ENCODE results near the gene SRSF1.

DNA sequence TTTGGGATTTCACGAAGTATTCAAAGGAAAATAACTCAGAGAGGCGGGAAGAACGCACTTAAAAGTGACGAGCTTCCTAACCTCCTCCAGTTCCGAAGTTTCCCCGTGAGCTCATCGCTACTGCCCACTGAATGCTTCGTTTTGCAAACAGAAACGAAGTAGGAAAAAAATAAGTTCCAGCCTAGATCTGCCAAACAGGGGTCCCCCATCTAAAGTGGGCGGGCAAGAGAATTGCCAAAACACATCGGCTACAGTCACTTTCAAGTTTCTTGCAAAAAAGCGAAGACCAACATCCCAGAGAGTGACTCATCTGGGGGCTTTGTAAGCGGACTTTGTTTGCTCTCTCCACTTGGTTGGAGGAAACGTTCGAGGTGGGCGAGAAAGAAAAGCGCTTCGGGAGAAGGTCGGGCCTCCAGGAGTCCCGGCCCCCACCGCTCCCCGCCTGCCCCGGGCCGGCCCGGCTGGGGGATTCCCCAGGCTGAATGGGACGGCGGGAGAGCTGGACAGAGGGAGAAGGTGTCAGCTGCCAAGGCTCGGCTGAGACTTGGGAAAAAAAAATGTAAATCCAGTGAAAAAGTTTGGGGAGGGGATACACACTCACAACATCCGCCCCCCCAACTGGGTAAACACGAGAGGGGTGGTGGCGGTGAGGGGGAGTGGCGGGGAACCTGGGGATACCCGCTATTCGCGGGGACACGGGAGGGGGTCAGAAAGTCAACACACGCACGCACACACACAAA is 20.0 kb downstream of the SRSF1 start:
- no peak for TF ChIP-seq POLR2AphosphoS5 (IDR thresholded peaks at IDR 0.05; ENCODE audit: low read depth, low read length)
- no peak for TF ChIP-seq TAF1 (IDR thresholded peaks at IDR 0.05; ENCODE audit: borderline replicate concordance, insufficient read depth, low read length)
- 0 out of 2 replicates have a peak, but pooled peaks have one; percentile 34 for TF ChIP-seq SIN3A (IDR thresholded peaks at IDR 0.05; ENCODE audit: borderline replicate concordance, insufficient read depth, low read length)
- TF ChIP-seq, protein P1, sequence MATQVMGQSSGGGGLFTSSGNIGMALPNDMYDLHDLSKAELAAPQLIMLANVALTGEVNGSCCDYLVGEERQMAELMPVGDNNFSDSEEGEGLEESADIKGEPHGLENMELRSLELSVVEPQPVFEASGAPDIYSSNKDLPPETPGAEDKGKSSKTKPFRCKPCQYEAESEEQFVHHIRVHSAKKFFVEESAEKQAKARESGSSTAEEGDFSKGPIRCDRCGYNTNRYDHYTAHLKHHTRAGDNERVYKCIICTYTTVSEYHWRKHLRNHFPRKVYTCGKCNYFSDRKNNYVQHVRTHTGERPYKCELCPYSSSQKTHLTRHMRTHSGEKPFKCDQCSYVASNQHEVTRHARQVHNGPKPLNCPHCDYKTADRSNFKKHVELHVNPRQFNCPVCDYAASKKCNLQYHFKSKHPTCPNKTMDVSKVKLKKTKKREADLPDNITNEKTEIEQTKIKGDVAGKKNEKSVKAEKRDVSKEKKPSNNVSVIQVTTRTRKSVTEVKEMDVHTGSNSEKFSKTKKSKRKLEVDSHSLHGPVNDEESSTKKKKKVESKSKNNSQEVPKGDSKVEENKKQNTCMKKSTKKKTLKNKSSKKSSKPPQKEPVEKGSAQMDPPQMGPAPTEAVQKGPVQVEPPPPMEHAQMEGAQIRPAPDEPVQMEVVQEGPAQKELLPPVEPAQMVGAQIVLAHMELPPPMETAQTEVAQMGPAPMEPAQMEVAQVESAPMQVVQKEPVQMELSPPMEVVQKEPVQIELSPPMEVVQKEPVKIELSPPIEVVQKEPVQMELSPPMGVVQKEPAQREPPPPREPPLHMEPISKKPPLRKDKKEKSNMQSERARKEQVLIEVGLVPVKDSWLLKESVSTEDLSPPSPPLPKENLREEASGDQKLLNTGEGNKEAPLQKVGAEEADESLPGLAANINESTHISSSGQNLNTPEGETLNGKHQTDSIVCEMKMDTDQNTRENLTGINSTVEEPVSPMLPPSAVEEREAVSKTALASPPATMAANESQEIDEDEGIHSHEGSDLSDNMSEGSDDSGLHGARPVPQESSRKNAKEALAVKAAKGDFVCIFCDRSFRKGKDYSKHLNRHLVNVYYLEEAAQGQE (IDR thresholded peaks at IDR 0.05; ENCODE audit: insufficient read depth in 1 of 2, low read depth in 2 of 2, low read length in 2 of 2) = peak; percentile 16 to 65; a peak in 1 of 4 replicates

Data from PFSK-1 (cell line).